ENCODE measurements around the gene GATAD2A.
"Not testable (repeated sequence)": the region's sequence is repeated elsewhere in the genome, so short reads cannot be mapped to it uniquely, and the experiment has no call there.

GATAD2A gene

DNA sequence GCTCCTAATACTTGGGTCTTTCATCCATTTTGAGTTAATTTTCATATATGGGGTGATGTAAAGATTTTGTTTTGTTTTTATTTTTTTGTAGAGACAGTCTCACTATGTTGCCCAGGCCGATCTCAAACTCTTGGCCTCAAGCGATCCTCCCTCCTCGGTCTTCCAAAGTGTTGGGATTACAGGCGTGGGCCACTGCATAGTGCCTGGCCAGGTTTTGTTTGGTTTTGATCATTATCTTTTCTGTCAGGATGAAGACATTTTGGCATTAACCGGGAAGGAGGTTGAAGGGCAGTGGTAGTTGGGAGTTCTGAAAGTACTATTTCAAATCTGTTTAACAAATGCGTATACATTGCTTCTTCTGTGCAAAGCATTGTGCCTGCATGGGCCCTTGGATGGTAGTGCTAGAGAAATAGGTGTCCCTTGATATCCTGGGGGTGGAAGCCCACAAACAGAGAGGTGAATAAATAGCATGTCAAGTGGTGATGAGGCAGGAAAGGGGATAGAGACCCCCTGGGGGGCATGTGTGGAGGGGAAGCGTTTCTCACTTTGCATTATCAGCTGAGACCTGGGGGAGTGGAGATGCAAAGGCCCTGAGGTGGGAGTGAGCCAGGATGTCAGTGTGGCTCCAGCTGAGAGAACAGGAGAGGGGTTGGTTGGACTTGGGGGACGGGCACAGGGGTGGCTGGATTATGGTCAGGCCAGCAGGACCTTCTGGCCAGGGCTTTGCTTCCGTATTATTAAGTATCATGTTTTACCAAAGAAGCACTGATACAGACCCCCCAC lies 41.4 kb downstream of the GATAD2A start:
- DNase-seq (ENCODE audit: low read depth), result no peak

DNA sequence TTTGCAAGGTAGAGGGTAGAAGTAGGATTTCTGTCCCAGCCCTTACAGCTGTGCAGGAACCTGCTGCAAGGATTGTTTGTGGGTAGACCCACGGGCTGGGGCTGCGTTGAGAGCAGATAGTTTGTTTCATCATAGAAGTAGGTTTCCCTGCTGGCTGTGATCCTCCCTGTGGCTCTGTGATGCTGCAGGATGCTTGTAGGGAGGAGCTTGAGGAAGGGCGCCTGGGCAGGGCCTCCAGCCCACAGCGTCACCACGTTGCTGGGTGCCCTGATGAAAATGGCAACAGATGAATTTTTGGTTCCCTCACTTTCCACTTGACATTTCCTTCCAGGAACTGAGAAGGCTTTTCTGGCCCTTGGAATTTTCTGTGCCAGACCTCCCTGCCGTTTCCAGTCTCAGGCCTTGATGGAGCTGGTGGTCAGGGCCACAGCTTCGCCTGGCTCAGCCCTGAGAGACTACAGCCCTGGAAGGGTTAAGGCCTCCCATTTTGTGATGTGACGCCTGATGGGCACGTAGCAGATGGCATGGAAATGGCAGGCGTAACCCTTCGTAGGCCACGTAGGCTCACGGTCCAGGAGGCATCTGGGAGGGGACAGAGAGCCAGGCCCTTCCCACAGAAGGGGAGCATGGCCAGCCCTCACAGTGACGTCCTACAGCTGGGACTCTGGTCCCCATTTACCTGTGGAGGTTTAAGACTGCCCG lies 42.2 kb downstream of the GATAD2A start:
- DNase-seq (ENCODE audit: low read depth), result no peak

- no peak for DNase-seq (ENCODE audit: low read depth)
Measured at GRCh38 chr19:19448238-19448544, 42.7 kb downstream of the GATAD2A start.

- DNase-seq (ENCODE audit: low read depth), result peak; percentile 49
Measured at GRCh38 chr19:19451429-19452242, 46.2 kb downstream of the GATAD2A start.

DNA sequence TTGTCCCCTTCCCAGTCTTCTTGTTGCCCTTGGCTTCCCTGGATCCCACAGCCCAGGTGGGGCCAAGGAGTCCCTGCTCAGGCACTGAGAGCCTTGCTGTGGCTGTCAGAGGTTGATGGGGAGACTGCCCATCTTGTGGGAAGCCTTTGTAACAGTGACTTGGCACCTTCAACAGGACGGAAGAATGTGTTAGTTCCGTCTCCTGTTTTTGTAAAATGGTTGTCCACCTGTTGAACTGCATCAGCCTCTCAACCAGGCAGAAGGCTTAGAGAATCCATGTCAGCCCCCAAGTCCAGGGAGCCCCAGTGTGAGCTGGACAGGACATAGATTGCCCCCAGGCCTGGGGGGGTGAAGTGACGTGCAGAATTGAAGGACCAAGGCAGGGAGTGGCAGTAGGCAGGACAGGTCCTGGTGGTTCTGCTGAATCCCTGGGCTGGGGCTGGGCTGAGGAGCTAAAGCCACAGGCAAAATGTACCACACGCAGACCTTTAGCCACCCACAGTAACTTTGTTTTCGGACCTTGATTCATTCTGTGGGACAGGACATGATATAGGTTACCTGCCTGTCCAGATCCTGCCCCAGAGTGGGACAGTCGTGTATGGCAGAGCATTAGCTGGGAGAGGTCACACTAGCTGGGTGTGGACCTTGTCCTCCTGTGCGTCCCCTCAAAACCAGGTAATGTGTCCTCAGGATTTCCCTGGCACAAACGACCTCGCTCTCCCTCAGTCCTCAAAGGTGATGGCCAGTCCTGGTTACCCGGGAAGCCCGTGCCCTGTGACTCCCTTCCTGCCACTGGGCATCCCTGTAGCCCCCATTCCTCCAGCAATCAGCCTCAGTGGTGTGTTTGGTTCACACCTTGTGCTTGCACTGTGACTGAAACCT lies 47.0 kb downstream of the GATAD2A start:
- no peak for DNase-seq (ENCODE audit: low read depth)

DNA sequence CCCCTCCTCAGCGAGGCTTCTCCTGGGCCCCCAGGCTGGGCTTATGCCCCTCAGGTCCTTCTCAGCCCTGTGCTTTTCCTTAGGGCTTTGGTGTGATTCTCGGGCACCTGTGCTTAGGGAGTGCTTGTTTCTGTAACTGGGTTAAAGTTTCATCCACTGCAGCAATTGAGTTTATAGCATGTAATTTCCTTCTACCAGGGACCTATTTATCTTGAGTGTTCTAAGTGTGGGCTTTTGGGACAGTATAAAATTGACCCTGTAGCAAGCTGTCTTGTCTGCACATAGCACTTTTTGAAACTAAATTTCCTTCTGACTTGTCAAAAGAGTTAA lies 47.6 kb downstream of the GATAD2A start:
- DNase-seq (ENCODE audit: low read depth), result no peak

DNA sequence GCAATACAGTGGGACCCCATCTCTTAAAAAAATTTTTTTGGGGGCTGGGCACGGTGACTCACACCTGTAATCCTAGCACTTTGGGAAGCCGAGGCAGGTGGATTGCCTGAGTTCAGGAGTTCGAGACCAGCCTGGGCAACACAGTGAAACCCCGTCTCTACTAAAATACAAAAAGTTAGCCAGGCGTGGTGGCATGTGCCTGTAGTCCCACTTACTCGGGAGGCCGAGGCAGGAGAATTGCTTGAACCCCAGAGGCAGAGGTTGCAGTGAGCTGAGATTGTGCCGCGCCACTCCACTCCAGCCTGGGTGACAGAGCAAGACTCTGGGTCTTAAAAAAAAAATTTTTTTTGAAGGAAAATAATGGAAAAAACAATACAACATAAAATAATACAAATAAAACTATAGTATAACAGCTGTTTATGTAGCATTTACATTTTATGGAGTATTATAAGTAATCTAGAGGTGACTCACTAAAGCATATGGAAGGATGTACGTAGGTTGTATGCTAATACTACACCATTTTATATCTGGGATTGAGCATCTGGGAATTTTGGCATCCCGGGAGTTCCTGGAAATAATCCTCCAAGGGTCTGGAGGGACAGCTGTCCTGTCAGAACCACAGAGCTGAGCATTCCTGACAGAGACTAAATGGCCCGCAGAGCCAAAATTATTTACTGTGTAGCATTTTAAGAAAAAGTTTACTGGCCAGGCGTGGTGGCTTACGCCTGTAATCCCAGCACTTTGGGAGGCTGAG lies 49.9 kb downstream of the GATAD2A start:
- DNase-seq (ENCODE audit: low read depth), result not testable (repeated sequence)

GRCh38 chr19:19457671-19458070 lies 52.2 kb downstream of the GATAD2A start:
- DNase-seq (ENCODE audit: low read depth), result no peak

DNA sequence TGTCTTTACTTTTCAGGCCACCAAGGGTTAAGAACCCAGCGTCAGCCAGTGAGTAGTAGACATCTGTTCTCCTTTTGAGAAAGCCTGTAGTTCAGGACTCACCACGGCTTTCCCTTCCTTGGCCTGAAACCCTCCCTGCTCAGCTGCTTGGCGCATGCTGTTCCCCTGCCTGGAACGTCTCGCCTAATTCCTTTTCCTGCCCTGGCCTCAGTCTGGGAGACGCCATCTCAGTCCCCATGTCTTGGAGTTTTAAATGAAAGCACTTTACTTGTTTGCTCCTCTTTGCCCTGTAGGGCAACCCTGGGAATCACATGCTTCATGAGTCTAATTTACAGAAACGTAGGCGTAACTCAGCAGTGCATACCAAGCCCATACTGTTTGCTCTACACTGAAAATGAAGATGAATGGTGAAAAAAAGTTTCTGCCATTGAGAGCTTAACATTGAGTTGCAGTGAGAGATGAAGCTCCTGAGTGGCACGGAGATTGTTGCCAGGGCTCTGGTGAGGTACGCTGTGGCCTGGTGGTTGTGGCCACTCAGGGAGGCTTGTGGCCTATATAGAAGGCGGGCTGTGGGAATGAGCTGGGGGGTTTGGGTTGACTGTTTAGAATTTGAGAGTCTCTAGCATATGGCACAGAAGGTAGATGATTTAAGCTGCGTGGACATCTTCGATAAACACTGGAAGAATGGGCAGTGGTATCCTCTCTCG lies 52.8 kb downstream of the GATAD2A start:
- no peak for DNase-seq (ENCODE audit: low read depth)

DNA sequence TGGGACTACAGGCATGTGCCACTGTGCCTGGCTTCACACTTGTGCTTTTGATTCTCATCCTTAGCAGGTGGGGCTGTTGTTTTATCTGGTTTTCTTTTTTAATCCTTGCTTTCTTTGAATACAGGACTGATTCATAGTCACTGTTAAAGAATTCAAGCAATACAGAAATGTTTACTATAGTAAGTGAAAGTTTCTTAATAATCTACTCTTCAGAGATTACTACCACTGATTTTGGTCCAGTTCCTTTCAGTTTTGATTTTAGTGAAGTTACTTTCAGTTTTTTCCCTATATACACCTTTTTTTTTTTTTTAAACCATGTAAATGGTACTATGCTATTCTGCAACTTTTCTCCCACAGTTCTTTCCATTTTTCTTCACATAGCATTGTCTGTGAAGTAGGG lies 53.6 kb downstream of the GATAD2A start:
- no peak for DNase-seq (ENCODE audit: low read depth)

GRCh38 chr19:19459707-19460251 lies 54.3 kb downstream of the GATAD2A start:
- DNase-seq (ENCODE audit: low read depth), result peak; percentile 52

GRCh38 chr19:19460258-19460731 lies 54.8 kb downstream of the GATAD2A start:
- DNase-seq (ENCODE audit: low read depth), result no peak

- peak; percentile 45 for DNase-seq (ENCODE audit: low read depth)
Measured at GRCh38 chr19:19460761-19461265, 55.3 kb downstream of the GATAD2A start.

GRCh38 chr19:19461306-19461670 lies 55.8 kb downstream of the GATAD2A start:
- DNase-seq (ENCODE audit: low read depth), result no peak

DNA sequence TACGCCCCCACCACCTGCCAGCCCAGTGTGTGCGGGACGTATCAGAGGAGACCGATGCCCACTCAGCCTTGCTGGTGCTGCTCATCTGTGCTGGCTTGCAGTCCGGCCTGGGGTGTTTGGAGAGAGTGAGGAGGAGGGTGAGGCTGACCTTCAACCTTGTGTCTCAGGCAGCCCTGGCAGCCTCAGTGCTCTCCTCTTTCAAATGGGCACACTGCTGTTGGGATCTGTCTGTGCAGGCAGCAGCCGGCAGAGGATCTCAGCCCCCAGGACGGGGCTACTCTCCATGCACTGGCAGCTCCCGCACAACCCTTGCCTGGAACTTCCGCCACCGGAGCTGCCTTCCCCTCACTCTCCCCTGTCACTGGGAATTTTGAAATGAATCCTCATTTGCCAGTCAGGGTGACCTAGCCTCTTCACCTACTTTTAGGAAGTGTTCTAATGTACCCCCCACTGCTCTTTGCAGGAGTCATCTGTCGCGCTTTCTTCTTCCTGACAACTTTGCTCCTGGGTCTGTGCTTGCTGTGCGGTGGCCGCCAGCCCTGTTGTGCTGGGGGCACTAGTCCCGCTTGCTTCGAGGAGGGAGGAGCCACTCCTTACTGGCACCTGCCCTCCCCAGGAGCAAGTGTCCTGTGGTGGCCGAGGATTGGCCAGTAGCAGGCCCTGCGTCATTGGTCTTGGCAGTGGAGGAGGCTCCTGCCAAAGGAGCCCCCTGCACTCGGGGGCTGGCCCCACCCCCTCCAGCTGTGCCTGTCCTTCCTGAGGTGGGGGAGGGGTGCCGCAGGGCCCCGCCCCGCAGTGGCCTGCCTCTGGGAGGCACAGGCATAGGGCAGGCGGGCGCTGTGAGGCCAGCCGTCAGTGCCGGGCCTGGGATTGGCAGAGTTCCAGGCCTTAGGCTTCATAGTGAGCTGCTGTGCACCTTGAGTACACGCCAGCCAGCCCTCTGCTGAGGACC lies 56.5 kb downstream of the GATAD2A start:
- no peak for DNase-seq (ENCODE audit: low read depth)

DNA sequence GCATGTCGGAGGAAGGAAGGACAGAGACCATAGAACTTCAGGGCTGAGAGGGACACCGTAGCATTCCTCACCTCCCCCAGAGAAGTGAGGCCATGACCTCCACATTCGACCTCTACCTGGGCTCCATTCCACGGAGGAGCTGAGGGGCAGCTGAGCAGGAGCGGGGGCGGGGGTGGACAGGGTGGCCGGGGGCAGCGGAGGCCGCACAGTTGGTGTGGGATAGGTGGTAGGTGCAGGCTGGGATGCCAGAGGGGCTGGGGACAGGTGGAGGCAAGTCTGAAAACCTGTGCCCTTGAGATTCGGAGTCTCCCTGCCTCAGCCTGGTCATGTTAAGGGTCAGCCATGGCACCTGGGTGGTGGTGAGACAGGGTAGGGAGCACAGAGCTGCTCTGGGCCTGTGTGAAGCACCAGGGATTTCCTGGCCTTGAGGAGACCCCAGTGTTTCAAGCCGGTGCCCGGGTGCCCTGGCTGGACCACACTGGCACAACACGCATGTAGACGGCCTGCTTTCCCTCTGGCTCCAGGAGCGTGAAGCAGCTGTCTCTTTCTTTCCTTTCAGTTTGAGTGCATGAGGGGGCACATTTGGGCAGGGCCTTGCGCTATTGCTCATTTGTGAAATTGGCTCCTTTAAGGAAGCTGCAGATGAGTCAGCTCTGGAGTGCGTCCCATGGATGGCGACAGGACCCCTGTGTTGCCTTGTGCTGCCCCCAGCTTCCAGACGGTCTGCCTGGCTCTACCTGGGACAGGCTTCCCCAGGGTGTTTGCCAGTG lies 58.1 kb downstream of the GATAD2A start:
- no peak for DNase-seq (ENCODE audit: low read depth)

- no peak for DNase-seq (ENCODE audit: low read depth)
Measured at GRCh38 chr19:19464339-19465098, 59.0 kb downstream of the GATAD2A start.

Measured in activated gamma-delta T cell treated with anti-CD3 and anti-CD28 coated beads, Interleukin-2, amount 50 U/mL, for 16 hours (primary cell).